ENCODE measurements around the gene TOMM40. TPM values are rescaled to one million over a fixed set of nuclear protein-coding genes. Genes with fewer than 3 reads are reported as not detected.
"Not testable (repeated sequence)": the region's sequence is repeated elsewhere in the genome, so short reads cannot be mapped to it uniquely, and the experiment has no call there.

Gene TOMM40
- total RNA-seq, 1 donor from 2014 or later: 107 TPM

DNA sequence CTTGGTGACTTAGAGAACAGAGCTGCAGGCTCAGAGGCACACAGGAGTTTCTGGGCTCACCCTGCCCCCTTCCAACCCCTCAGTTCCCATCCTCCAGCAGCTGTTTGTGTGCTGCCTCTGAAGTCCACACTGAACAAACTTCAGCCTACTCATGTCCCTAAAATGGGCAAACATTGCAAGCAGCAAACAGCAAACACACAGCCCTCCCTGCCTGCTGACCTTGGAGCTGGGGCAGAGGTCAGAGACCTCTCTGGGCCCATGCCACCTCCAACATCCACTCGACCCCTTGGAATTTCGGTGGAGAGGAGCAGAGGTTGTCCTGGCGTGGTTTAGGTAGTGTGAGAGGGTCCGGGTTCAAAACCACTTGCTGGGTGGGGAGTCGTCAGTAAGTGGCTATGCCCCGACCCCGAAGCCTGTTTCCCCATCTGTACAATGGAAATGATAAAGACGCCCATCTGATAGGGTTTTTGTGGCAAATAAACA lies 33.2 kb downstream of the TOMM40 start:
- no peaks in the 10 kb centered on the region for H3K27me3 ChIP-seq (ENCODE audit: insufficient read depth, low read length)
- FAIRE-seq (no peak), DNase-seq (ENCODE audit: low read depth) (no peak)
- no peak overlapping the region for H3K27ac ChIP-seq (ENCODE audit: low read depth, low read length)
- H3K9me3 ChIP-seq (ENCODE audit: insufficient read depth, low read depth, low read length): no peaks in the 10 kb centered on the region
- no peak overlapping the region for H3K4me2 ChIP-seq (ENCODE audit: low read length)
- H3K4me3 Mint-ChIP-seq (ENCODE audit: unreplicated experiment): no peak overlapping the region
- no peak for TF ChIP-seq EZH2 (IDR thresholded peaks at IDR 0.05; ENCODE audit: insufficient read depth, low read length)
- TF ChIP-seq, protein P1, sequence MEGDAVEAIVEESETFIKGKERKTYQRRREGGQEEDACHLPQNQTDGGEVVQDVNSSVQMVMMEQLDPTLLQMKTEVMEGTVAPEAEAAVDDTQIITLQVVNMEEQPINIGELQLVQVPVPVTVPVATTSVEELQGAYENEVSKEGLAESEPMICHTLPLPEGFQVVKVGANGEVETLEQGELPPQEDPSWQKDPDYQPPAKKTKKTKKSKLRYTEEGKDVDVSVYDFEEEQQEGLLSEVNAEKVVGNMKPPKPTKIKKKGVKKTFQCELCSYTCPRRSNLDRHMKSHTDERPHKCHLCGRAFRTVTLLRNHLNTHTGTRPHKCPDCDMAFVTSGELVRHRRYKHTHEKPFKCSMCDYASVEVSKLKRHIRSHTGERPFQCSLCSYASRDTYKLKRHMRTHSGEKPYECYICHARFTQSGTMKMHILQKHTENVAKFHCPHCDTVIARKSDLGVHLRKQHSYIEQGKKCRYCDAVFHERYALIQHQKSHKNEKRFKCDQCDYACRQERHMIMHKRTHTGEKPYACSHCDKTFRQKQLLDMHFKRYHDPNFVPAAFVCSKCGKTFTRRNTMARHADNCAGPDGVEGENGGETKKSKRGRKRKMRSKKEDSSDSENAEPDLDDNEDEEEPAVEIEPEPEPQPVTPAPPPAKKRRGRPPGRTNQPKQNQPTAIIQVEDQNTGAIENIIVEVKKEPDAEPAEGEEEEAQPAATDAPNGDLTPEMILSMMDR (IDR thresholded peaks at IDR 0.05; ENCODE audit: insufficient read depth, low read depth, low read length): no peak
- no peak overlapping the region for H3K9ac ChIP-seq (ENCODE audit: low read length)
- H3K4me1 Mint-ChIP-seq (ENCODE audit: low read depth, unreplicated experiment): no peaks in the 10 kb centered on the region
- H3K36me3 Mint-ChIP-seq (ENCODE audit: low read depth, unreplicated experiment): no peaks in the 10 kb centered on the region
- H2AFZ ChIP-seq (ENCODE audit: low read depth, low read length): no peak overlapping the region
- no peaks in the 10 kb centered on the region for H3K4me1 ChIP-seq (ENCODE audit: insufficient read depth, low read length)
- no peaks in the 10 kb centered on the region for H3K79me2 ChIP-seq (ENCODE audit: insufficient read depth, low read length)
- no peak overlapping the region for H3K4me3 ChIP-seq (ENCODE audit: insufficient read depth, low read depth, low read length)
- no peaks in the 10 kb centered on the region for H4K20me1 ChIP-seq (ENCODE audit: insufficient read depth, low read length)
- peaks cover 2% of the 10 kb centered on the region for H3K9me3 Mint-ChIP-seq (ENCODE audit: unreplicated experiment)
- H3K27ac Mint-ChIP-seq (ENCODE audit: unreplicated experiment): no peak overlapping the region
- H3K36me3 ChIP-seq (ENCODE audit: insufficient read depth, low read length): no peaks in the 10 kb centered on the region
- H3K27me3 Mint-ChIP-seq (ENCODE audit: low read depth, unreplicated experiment): peaks cover 20% of the 10 kb centered on the region

GRCh38 chr19:44925114-44925891 lies 34.2 kb downstream of the TOMM40 start:
- H3K9me3 Mint-ChIP-seq (ENCODE audit: unreplicated experiment): peaks cover 2% of the 10 kb centered on the region
- Histone ChIP-seq H3K4me1 (ENCODE audit: insufficient read depth, low read length) (no peaks in the 10 kb centered on the region), H3K4me3 (ENCODE audit: insufficient read depth, low read depth, low read length) (no peak overlapping the region), H3K9me3 (ENCODE audit: insufficient read depth, low read depth, low read length) (no peaks in the 10 kb centered on the region), H3K4me2 (ENCODE audit: low read length) (peak overlapping the region; percentile 12), H3K9ac (ENCODE audit: low read length) (no peak overlapping the region), H4K20me1 (ENCODE audit: insufficient read depth, low read length) (no peaks in the 10 kb centered on the region), H3K36me3 (ENCODE audit: insufficient read depth, low read length) (no peaks in the 10 kb centered on the region), H2AFZ (ENCODE audit: low read depth, low read length) (peak overlapping the region; percentile 41), H3K27ac (ENCODE audit: low read depth, low read length) (no peak overlapping the region), H3K79me2 (ENCODE audit: insufficient read depth, low read length) (no peaks in the 10 kb centered on the region), H3K27me3 (ENCODE audit: insufficient read depth, low read length) (no peaks in the 10 kb centered on the region)
- DNase-seq (ENCODE audit: low read depth): no peak
- H3K27me3 Mint-ChIP-seq (ENCODE audit: low read depth, unreplicated experiment): peaks cover 26% of the 10 kb centered on the region
- no peak for TF ChIP-seq EZH2 (IDR thresholded peaks at IDR 0.05; ENCODE audit: insufficient read depth, low read length)
- TF ChIP-seq, protein P1 (IDR thresholded peaks at IDR 0.05; ENCODE audit: insufficient read depth, low read depth, low read length): no peak
- no peaks in the 10 kb centered on the region for H3K4me1 Mint-ChIP-seq (ENCODE audit: low read depth, unreplicated experiment)
- no peaks in the 10 kb centered on the region for H3K36me3 Mint-ChIP-seq (ENCODE audit: low read depth, unreplicated experiment)
- H3K4me3 Mint-ChIP-seq (ENCODE audit: unreplicated experiment): no peak overlapping the region
- no peak overlapping the region for H3K27ac Mint-ChIP-seq (ENCODE audit: unreplicated experiment)
- FAIRE-seq: no peak

GRCh38 chr19:44926245-44927077 lies 35.4 kb downstream of the TOMM40 start:
- FAIRE-seq; H3K36me3 Mint-ChIP-seq (ENCODE audit: low read depth, unreplicated experiment); H4K20me1 ChIP-seq (ENCODE audit: insufficient read depth, low read length); H3K4me3 Mint-ChIP-seq (ENCODE audit: unreplicated experiment); H3K36me3 ChIP-seq (ENCODE audit: insufficient read depth, low read length); H3K4me1 Mint-ChIP-seq (ENCODE audit: low read depth, unreplicated experiment); H3K4me3 ChIP-seq (ENCODE audit: insufficient read depth, low read depth, low read length); H3K79me2 ChIP-seq (ENCODE audit: insufficient read depth, low read length); DNase-seq (ENCODE audit: low read depth); H3K9me3 ChIP-seq (ENCODE audit: insufficient read depth, low read depth, low read length); H3K9ac ChIP-seq (ENCODE audit: low read length); H3K4me1 ChIP-seq (ENCODE audit: insufficient read depth, low read length); H3K9me3 Mint-ChIP-seq (ENCODE audit: unreplicated experiment); H3K27me3 ChIP-seq (ENCODE audit: insufficient read depth, low read length); H3K27ac ChIP-seq (ENCODE audit: low read depth, low read length): not testable (repeated sequence)
- Mint-ChIP-seq H3K27me3 (ENCODE audit: low read depth, unreplicated experiment) (peaks cover 28% of the 10 kb centered on the region), H3K27ac (ENCODE audit: unreplicated experiment) (peak overlapping the region; percentile 47)
- Histone ChIP-seq H2AFZ (ENCODE audit: low read depth, low read length) (peak overlapping the region; percentile 34), H3K4me2 (ENCODE audit: low read length) (peak overlapping the region; percentile 78)

Measured in astrocyte (in vitro differentiated cells and primary cell).